ENCODE results near the gene ZMYND8.
"Not testable (repeated sequence)": the region's sequence is repeated elsewhere in the genome, so short reads cannot be mapped to it uniquely, and the experiment has no call there.

ZMYND8 gene

DNA sequence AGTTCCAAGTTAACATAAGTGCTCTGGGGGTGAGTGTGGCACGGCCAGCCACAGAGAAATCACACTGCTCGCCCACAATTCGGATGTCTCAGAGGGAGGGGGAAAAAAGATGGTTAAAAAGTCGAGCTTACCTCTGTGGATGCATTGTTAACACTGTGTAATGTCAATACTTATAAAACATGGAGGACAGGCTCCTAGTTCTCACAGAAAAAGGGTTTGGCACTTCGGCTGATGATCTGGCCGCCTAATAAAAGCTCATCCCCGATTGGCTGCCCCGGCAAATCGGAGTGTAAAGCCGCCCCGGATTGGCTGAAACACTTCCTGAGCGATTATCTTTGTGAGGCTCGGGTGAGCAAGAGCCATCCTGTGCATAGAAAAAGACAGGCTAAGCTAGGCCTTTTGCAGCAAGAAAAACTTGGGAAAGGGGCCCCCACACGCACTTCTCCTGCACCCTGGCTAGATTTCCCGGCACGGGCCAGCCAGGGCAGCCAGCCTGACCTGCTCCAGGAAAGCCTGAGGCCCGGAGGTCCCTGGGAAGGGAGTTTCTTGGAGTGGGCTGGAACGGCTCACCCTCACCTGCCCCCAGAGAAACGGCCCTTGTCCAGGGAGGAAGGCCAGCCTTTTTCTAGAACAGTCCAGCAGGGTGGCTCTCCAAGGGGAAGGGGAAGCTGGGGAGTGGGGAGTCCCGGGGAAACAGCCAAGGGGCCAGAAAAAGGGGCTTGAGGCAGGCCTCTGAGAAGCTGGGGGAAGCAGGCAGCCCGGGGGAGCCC lies at the start of gene ZMYND8:
Gene ZMYND8 (minus strand): TSS at position 174 of the 770 bp plus-strand sequence. CDS start 29 bp downstream, at position 145.
- DNase-seq (ENCODE audit: low spot score), result peak; percentile 99

DNA sequence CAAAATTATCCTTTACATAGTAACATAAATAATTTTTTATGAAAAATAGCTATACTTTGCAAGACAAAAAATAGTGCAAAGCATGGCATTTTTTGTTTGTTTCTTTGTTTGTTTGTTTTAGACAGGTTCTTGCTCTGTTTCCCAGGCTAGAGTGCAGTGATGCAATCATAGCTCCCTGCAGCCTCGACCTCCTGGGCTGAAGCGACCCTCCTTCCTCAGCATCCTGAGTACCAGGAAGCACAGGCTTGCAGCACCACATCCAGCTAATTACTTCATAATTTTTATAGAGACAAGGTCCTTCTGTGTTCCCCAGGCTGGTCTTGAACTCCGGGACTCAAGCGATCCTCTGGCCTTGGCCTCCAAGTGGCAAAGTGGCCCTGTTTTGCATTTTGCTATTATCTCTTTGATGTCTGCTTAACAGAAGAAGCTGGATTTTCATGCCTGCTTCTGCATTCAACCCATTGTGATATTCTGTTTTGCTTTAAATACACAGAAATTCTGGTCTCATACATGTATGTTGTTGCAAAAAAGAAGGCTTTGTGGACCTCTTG lies 49.4 kb upstream of the ZMYND8 start:
- no peak for DNase-seq (ENCODE audit: low spot score)

DNA sequence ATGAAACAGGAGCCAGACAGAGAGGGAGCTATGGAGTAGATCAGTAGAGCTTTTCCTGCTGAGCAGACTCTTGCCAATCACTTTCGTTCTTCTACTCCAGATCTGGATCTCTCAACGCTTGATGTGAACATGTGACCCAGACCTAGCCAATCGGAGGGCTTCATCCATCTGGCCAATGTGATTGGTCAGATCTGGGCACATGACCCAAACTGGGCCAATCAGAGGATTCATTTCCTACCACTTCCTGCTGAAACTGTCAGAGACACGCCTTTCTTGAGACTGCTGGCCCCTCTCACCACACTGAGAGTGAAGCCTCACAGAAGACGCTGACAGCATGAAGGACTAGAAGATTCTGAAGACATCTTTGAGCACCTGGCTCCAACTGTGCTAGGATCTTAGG lies 44.2 kb upstream of the ZMYND8 start:
- DNase-seq (ENCODE audit: low spot score), result peak; percentile 44

- DNase-seq (ENCODE audit: low spot score), result no peak
These were observed 41.3 kb upstream of the ZMYND8 start for GRCh38 chr20:47397652-47398301.

GRCh38 chr20:47396762-47397476 lies 40.4 kb upstream of the ZMYND8 start:
- DNase-seq (ENCODE audit: low spot score), result no peak

GRCh38 chr20:47393796-47394514 lies 37.5 kb upstream of the ZMYND8 start:
- not testable (repeated sequence) for DNase-seq (ENCODE audit: low spot score)

DNA sequence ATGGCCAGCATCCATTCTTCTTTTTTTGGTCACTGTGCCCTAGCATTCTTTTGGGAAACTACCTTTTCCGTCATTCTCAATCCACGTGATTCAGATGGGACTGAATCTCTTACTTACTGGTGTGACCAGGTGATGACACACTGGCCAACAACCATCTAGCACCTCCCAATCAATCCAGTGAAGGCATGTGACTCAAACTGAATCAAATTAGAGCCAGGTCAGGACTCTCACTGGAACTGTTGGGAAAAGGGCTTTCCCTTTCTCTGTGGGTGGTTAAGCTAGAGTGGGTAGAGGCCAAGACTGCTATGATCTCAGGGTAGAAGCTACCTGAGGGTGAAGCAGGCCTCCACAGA lies 36.2 kb upstream of the ZMYND8 start:
- DNase-seq (ENCODE audit: low spot score), result peak; percentile 49

GRCh38 chr20:47392015-47392720 lies 35.7 kb upstream of the ZMYND8 start:
- peak; percentile 85 for DNase-seq (ENCODE audit: low spot score)

GRCh38 chr20:47391276-47392010 lies 34.9 kb upstream of the ZMYND8 start:
- DNase-seq (ENCODE audit: low spot score), result no peak

DNA sequence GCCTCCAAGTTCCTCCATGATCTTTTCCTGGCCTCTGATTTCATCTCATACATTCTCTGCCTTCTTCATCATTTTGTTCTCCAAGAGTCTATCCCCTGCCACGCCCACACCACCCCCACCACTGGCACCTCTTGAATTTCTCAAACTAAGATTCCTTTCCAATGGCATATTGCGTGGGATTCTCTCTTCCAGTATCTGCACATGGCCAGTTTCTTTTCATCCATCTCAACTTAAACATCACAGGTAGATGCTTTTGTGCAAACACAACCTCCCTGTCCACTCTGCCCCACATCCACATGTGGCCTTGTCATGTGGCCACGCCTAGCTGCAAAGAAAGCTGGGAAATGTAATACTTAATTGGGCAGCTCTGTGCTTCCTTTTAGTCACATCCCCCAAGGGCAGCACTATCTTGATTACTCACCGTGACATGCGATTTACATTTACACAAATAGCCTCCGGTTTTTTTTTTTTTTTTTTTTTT lies 33.4 kb upstream of the ZMYND8 start:
- DNase-seq (ENCODE audit: low spot score), result peak; percentile 65

- not testable (repeated sequence) for DNase-seq (ENCODE audit: low spot score)
These were observed 29.5 kb upstream of the ZMYND8 start for GRCh38 chr20:47385968-47386367.

DNA sequence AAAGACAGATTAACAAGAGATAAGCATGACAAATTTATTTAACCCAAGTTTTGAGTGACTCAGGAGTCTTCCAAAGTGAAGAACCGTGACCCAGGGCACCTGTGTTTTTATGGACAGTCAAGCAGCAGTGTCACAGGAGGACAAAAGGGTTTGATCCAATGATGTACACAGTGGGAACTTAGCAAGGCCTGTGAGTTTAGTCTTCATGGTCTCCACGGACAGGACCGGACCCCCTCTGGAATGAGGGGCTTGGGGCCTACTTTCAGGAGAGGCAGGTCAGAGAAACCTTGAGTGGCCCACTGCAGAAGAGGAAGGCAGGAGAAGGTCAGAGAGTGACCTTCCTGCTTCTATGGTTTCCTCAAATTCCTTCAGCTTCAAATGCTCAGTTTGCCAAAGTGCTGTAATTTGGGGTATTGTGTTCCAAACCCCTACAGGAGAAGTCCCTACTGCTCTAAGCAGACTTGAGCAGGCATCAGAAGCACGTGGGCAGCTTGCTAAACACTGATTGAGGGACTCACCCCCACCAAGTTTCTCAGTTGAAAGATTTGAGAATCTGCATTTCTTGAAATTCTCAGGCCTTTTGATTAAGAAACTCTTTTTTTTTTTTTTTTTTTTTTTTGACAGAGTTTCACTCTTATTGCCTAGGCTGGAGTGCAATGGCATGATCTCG lies 26.4 kb upstream of the ZMYND8 start:
- DNase-seq (ENCODE audit: low spot score), result no peak

DNA sequence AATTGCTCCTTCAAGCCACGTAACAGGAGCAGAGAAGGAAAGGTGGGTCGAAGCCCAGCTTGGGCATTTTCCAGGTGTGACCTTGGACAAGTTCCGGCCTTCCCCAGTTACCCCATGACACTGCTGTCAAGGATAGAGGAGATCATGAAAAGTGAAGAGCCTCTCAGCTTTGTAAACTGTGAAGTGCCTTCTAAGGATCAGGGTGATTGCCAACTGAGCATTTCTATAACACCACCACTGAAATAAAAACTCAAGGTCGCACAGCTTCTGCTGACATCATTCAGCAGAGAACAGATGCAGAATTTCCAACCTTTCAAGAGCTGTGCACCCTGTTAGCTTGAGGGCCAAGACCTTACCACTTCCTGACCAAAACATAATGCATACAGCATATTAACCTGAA lies 24.0 kb upstream of the ZMYND8 start:
- no peak for DNase-seq (ENCODE audit: low spot score)

DNA sequence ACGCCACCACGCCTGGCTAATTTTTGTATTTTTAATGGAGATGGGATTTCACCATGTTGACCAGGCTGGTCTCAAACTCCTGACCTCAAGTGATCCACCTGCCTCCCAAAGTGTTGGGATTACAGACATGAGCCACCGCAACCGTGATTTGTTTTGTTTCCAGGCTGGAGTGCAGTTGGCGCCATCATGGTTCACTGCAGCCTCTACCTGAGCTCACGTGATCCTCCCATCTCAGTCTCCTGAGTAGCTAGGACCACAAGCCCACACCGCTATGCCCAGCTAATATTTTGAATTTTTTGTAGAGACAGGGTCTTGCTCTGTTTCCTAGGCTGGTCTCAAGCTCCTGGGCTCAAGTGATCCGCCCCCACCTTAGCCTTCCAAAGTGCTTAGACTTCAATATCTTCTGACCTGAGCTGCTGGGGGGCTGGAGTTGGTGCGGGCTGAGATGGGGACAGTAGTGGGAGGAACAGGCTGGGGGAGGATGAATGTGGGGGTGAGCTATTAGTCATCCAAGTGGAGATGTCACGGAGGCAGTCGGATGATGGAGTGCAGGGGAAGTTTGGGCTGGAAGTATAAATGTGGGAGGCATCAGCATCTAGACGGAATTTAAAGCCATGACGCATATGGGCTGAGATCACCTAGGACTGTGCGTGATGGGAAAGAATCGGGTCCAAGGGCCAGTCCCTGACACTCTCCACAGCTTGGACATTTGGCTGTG lies 23.1 kb upstream of the ZMYND8 start:
- DNase-seq (ENCODE audit: low spot score), result no peak

- DNase-seq (ENCODE audit: low spot score), result no peak
These were observed 20.7 kb upstream of the ZMYND8 start for GRCh38 chr20:47377122-47377722.

GRCh38 chr20:47376096-47376643 lies 19.7 kb upstream of the ZMYND8 start:
- DNase-seq (ENCODE audit: low spot score), result not testable (repeated sequence)

DNA sequence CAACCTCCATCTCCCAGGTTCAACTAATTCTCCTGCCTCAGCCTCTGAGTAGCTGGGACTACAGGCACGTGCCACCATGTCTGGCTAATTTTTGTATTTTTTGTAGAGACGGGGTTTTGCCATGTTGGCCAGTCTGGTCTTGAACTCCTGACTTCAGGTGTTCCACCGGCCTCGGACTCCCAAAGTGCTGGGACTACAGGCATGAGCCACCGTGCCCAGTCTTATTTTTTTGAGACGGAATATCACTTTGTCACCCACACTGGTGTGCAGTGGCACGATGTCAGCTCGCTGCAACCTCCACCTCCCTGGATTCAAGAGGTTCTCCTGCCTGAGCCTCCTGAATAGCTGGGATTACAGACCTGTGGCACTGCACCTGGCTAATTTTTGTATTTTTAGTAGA lies 17.6 kb upstream of the ZMYND8 start:
- DNase-seq (ENCODE audit: low spot score), result not testable (repeated sequence)

DNA sequence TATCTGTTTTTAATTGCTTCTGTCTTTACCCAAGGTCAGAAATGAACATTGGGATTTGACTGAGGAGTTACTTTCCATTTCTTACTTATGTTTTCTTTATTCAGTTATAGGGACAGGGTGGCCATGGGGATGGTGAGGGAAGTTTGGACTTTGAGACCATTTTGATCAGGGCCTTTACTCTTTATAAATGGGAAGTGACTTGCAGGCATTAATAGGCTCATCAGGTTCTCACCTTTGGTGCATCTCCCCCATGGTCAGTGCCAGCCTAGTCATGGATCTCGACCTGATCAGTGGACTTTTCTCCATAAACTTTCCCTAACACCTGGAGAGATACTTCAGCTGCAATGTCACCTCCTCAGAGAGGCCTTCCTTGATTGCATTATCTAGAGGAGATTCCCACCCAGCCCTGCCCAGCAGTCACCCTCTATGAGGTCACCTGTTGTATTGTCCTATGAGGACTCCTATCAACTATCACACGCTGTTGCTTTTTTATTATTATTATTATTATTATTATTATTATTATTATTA lies 16.8 kb upstream of the ZMYND8 start:
- DNase-seq (ENCODE audit: low spot score), result no peak
